Cardiac septum (tissue), 1 donor: ENCODE data around the gene FNIP2. TPM values are rescaled to one million over a fixed set of nuclear protein-coding genes. Genes with fewer than 3 reads are reported as not detected.
"Not testable (repeated sequence)": the region's sequence is repeated elsewhere in the genome, so short reads cannot be mapped to it uniquely, and the experiment has no call there.

Experiments
- DNase-seq: peaks from one replicate; pipeline ENCODE4 v3.0.0-alpha.2; 2020; ENCODE audit warnings: low spot score
- intact Hi-C: fragments of 100-400 bp; cut with DNase I; formaldehyde crosslinking; loops from one replicate; pipeline ENCODE4 v1.14.0; 2022
- long read RNA-seq: library from polyadenylated mRNA; unstranded; transcript quantifications from one replicate; pipeline ENCODE4 v2.0.0, GENCODE V29; 2021
- total RNA-seq: library from RNA; stranded (reverse); fragmentation: NEBNext Ultra II Directional; extraction: Animal tissue kit (Norgen Biotek cat#: 25700); gene quantifications from one replicate; pipeline ENCODE4 v1.2.1, GENCODE V29; 2021
- donor health status: DM: no; HTN: no; CAD: no.

Gene FNIP2
- 38.5 TPM for total RNA-seq
- long read RNA-seq, full-length matches to known transcripts: 1 of 35 reads
- long read RNA-seq, partial matches to known transcripts: 10 of 35 reads
- long read RNA-seq, other reads (novel, unspliced or antisense): 24 of 35 reads

GRCh38 chr4:158768555-158769174 is at the start of gene FNIP2:
Gene FNIP2 (plus strand): TSS chr4:158769026. CDS start chr4:158769213, 187 bp downstream.
- intact Hi-C loops: loop anchor here (2.0 to 10.0 kb wide), 3 partner anchors 41 to 336 kb away; partner anchors contain the start of gene RAPGEF2
- DNase-seq: peak; percentile 91

- no peak for DNase-seq
- intact Hi-C loops: loop anchor here (5.0 to 10.0 kb wide), 2 partner anchors 49 to 723 kb away; partner anchors contain the start of genes C4orf46 and ETFDH
These were observed 47.1 kb upstream of the FNIP2 start for GRCh38 chr4:158721680-158722079.

- no peak for DNase-seq
- intact Hi-C loops: loop anchor here (5.0 to 10.0 kb wide), 2 partner anchors 50 to 722 kb away; partner anchors contain the start of genes C4orf46 and ETFDH
These were observed 46.4 kb upstream of the FNIP2 start for GRCh38 chr4:158722291-158722916.

DNA sequence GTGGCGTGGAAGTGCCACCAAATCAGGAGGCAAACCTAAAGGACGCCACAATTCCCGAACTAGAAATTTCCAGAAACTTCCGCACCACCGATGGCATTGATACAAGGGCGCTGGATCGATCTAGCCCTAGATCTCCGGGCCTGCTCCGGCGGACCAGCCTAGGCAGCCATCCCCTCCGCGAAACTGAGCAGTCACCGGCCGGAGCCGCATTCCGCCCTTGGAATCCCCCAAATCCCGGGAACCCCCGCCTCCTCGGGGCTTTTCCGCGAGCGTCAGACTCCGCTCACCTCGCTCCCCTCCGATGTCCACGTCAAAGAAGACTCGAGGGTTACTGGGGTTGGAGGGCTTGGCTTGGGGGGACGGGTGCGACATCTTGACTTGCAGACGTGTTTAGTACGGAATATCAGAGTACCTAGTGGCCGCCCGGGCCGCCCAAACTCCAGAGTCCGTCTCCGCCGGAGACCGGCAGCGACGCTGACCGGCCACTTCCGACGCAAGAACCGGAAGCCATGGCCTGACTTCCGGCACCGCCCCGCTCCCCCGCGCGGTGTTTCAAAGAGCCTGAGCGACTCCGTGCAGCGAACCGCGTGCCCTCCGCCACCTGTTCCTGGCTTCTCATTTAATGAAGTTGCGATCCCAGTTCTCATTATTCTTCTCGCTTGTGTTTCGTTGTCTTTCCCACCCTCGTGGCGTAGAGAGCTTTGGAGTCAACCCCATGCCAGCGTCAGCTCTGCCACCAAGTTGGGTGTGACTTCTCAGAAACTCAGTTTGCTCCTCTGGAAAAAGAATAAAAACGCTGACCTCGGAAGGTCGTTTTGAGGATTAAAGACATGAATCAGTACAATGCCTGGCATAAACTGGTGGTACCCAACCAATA is 45.7 kb upstream of the FNIP2 start, which contains the start of gene PPID:
PPID (minus strand) TSS at position 480 of the 877 bp plus-strand sequence; CDS start at position 372, 108 bp downstream.
- DNase-seq: peak; percentile 95
- intact Hi-C loops: loop anchor here (5.0 to 10.0 kb wide), 2 partner anchors 51 to 722 kb away; partner anchors contain the start of genes C4orf46 and ETFDH

DNA sequence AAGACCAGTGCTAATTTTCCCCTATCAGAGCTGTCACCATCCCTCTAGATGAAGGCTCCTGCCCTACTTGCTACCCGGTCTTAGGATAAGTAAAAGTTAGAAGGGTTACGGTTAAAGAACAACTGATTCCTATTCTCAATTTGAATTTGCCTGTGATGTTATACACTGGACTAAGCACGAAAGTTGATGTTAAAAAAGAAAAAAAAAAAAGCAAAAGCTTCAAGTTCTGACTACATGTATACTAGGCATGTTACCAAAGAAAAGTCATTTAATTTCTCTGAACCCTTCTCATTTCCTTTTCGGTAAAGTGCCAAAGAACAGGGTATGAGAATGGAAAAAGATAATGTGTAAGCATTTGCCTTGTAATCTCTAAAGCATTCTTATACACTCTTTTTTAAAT is 44.2 kb upstream of the FNIP2 start:
- no peak for DNase-seq
- intact Hi-C loops: loop anchor here (5.0 to 10.0 kb wide), 5 partner anchors 43 to 720 kb away; partner anchors contain the start of genes C4orf46, ETFDH, FNIP2 and RAPGEF2

- intact Hi-C loops: loop anchor here (5.0 to 10.0 kb wide), 4 partner anchors 41 to 718 kb away; partner anchors contain the start of genes FNIP2 and RAPGEF2
These were observed 42.2 kb upstream of the FNIP2 start for GRCh38 chr4:158726633-158727032.

DNA sequence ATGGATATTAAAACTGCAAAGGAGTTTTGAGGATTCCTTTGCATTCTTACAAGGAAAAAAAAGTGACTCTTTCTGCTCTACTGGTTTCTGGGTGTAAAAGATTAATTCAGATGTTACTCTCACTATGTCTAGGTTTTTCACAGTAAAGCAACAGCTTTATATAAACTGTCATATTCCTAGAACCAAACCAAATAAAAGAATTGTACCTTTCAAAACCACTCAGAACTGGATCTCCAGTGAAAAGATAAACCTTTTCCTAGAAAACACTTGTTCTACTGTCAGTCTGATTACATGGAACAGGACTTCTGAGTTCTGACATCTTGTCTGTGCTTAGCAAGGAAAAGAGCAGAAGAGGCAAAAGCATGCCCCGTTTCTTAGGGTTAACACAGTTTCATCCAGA is 40.6 kb upstream of the FNIP2 start:
- intact Hi-C loops: loop anchor here (5.0 to 10.0 kb wide), 4 partner anchors 39 to 717 kb away; partner anchors contain the start of genes FNIP2 and RAPGEF2
- DNase-seq: no peak

More at GRCh38 chr4:158726633-158727032, 42.2 kb upstream of the FNIP2 start:
- DNase-seq: no peak

DNA sequence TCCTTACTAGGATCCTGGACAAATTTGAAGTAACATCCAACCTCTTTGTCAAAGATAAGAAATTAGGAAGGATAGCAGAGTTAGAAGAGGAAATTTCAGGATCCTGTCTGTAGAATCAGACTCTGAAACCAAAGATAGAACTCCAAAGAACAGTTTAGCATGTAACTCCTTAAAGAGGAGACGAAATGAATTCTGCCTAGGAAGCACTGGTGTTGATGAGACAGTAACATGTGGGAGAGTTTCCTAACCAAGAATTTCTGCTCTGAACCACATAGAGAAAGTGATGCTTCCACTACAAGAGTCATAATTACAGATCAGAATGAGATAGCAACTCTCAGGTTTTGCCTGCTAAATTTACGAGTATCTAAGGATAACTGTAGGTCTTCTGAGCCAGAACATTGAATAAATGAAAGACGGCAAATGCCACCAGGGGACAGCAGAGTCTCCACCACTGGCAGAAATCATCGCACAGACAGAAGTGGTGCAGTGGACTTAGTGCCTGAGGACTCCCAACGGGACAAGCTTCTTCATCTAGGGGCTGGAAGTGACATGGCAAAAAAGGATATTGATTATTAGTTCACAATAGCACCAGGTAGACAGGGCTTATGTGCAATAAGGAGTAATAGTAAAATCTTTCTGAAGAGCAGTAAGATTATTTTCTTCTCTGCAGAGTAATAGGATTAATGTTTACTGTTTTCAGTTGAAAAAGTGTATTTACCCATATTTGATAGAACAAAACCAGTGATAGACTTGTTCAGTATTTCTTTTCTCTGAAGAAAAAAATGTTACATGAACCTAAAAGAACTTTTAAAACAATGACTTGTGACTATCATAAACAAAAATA is 38.9 kb upstream of the FNIP2 start:
- intact Hi-C loops: loop anchor here (1.0 to 10.0 kb wide), 6 partner anchors 37 to 715 kb away; partner anchors contain the start of genes FNIP2 and RAPGEF2
- DNase-seq: no peak

GRCh38 chr4:158738866-158739265 is 30.0 kb upstream of the FNIP2 start:
- no peak for DNase-seq
- intact Hi-C loops: no loop called here

- intact Hi-C loops: no loop called here
- DNase-seq: no peak
These were observed 29.2 kb upstream of the FNIP2 start for GRCh38 chr4:158739600-158739999.

GRCh38 chr4:158741326-158742021 is 27.4 kb upstream of the FNIP2 start:
- intact Hi-C loops: no loop called here
- no peak for DNase-seq

DNA sequence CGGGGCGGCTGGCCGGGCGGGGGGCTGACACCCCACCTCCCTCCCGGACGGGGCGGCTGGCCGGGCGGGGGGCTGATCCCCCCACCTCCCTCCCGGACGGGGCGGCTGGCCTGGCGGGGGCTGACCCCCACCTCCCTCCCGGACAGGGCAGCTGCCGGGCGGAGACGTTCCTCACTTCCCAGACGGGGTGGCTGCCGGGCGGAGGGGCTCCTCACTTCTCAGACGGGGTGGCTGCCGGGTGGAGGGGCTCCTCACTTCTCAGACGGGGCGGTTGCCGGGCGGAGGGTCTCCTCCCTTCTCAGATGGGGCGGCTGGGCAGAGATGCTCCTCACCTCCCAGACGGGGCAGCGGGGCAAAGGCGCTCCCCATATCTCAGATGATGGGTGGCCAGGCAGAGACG is 22.3 kb upstream of the FNIP2 start:
- intact Hi-C loops, DNase-seq: not testable (repeated sequence)

DNA sequence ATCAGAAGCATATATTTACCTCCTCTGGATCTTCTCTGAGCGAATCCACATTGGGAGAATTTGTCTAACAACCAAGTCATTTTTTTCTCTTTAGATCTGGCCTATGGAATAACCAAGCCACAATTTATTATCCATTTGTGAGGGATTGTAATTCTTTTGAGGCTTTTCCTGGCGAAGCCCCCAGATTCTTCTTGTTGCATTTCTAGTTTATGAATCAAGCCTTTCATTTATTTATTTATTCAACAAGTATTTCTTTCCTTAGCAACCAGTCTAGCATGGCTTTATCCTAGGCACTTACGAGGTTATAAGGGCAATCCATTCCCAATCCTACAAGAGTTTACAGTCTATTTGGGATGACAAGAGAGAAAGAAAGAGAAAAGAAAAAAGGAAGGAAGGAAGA is 18.4 kb upstream of the FNIP2 start:
- DNase-seq: no peak
- intact Hi-C loops: no loop called here

DNA sequence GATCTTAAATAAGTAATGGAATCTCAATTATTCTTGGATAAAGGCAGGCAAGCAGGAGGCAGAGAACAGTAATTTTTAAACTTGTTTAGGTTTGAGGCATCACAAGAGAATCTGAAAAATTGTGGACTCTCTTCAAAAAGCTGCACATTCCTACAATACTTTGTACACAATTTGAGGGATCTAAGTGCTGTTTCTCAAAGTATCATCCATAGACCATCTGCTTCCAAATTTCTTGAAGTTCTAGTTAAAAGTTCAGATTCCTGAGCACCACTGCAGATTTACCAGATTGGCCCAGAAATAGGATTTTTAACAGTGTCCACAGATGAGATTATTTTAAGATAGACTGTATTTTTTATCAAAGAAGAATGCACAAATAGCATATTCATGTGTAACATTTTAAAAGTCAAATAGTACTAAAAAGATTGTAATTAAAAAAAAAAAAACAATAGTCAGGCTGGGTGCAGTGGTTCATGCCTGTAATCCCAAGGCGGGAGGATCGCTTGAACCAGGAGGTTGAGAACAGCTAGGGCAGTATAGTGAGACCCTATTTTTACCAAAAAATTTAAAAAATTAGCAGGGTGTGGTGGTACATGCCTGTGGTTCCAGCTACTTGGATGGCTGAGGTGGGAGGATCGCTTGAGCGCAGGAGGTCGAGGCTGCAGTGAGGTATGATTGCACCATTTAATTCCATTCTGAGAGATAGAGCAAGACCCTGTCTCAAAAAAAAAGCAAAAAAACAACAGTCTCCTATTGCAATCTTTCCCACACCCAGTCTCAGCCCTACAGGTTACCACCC is 14.2 kb upstream of the FNIP2 start:
- intact Hi-C loops: no loop called here
- DNase-seq: no peak

- intact Hi-C loops, DNase-seq: not testable (repeated sequence)
These were observed 13.0 kb upstream of the FNIP2 start for GRCh38 chr4:158755819-158756218.

DNA sequence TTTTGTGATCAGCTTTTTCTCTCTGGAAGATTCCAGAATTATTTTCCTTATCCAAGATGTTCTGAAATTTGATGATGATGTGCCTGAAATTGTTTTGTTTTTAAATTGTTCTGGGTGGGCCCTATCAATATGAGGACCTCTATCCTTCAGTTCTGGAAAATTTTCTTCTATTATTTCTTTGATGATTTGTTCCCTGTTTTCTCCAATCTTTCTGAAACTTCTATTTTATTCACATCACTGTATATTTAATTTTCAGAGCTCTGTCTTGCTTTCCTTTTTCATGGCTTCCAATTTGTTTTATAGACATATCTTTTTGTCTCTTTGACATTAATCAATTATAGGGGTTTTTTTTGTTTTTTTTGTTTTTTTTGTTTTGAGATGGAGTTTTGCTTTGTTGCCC is 12.2 kb upstream of the FNIP2 start:
- intact Hi-C loops: no loop called here
- no peak for DNase-seq

DNA sequence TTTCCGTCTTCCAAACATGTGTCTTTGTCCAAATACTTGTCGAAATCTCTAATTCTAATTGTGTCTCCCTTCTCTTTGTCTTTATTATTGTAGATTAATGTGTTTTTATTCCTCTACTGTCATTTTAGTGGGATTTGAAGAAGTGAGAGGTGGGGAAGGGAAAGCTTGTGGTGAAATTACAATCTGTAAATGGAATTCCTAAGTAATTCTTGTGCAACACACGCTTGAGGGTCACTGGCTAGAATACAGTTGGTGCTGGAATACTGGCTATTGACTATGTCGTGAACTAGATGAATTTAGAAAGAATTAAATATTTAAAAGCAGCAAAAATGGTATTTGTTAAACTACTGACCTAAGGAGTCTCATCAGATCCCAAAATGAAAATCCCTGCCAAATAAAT is 10.7 kb upstream of the FNIP2 start:
- intact Hi-C loops: no loop called here
- no peak for DNase-seq
